ENCODE results near the gene CCDC54.

CCDC54 gene

DNA sequence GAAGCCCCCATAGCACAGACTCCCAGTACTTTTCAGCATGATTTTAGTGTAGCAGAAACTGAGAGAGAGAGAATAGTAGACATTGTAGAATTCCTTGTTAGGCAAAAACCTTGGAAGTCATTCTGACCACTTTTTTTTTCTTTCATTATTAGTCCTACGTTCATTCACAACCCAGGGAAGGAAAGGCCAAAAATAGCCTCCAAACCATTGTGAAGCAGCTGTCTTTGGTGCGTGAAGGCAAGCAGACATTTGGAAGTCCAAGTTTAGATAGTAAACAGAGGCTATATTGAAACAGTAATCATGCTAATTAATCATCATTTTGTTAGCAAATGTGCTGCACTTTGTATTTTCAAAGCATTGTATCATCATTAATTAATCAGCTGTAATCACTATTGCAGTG lies 34.5 kb downstream of the CCDC54 start:
- TF ChIP-seq EZH2 (IDR thresholded peaks at IDR 0.05; ENCODE audit: borderline replicate concordance, low read length) (no peak), CTCF (IDR thresholded peaks at IDR 0.05; ENCODE audit: low read length) (no peak)
- Histone ChIP-seq H3K9me3 (ENCODE audit: low read length) (0 out of 2 replicates have a peak, but pooled peaks cover 5% of the 10 kb centered on the region), H3K27me3 (ENCODE audit: insufficient read depth, low read length) (no peaks in the 10 kb centered on the region), H3K4me2 (ENCODE audit: low read length) (no peak overlapping the region), H3K27ac (ENCODE audit: low read depth, low read length, poor library complexity, severe bottlenecking) (no peak overlapping the region), H3F3A (ENCODE audit: insufficient read depth, low read length) (no peaks in the 10 kb centered on the region), H3K4me3 (ENCODE audit: low read depth, low read length, poor library complexity, severe bottlenecking) (no peak overlapping the region), H3K4me1 (ENCODE audit: insufficient read depth, low read length, severe bottlenecking) (peaks cover 18% of the 10 kb centered on the region), H3K9ac (ENCODE audit: low read length) (no peak overlapping the region), H2AFZ (ENCODE audit: low read length) (no peak overlapping the region), H3K36me3 (ENCODE audit: insufficient read depth, low read length) (no peaks in the 10 kb centered on the region), H4K20me1 (ENCODE audit: insufficient read depth, low read length) (no peaks in the 10 kb centered on the region), H3K9me2 (ENCODE audit: low read depth, low read length) (no peaks in the 10 kb centered on the region), H3K79me2 (ENCODE audit: insufficient read depth, low read length) (no peaks in the 10 kb centered on the region)

DNA sequence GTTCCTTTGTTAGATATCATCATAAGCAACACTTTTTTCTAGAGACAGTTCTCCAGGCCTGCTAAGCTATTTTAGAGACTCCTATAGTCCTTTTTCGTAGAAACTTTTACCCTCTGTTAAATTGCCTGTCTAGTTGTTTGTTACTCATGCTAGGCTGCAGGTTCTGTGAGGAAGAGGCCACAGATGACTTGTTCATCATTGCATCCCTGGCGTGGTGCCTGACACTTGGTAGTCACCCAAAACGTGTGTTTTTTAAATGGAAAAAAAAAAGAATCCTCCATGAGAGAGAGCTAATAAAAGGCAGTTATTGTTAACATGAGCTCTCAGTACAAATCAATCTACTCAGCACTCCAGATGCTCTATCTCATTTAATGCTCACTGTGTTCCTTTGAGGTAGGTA lies 35.1 kb downstream of the CCDC54 start:
- H2AFZ ChIP-seq (ENCODE audit: low read length) = no peak overlapping the region
- H3K79me2 ChIP-seq (ENCODE audit: insufficient read depth, low read length) = no peaks in the 10 kb centered on the region
- no peak overlapping the region for H3K9ac ChIP-seq (ENCODE audit: low read length)
- H3K9me2 ChIP-seq (ENCODE audit: low read depth, low read length) = no peaks in the 10 kb centered on the region
- 0 out of 2 replicates have a peak, but pooled peaks cover 5% of the 10 kb centered on the region for H3K9me3 ChIP-seq (ENCODE audit: low read length)
- no peaks in the 10 kb centered on the region for H3F3A ChIP-seq (ENCODE audit: insufficient read depth, low read length)
- no peak overlapping the region for H3K4me3 ChIP-seq (ENCODE audit: low read depth, low read length, poor library complexity, severe bottlenecking)
- no peak for TF ChIP-seq CTCF (IDR thresholded peaks at IDR 0.05; ENCODE audit: low read length)
- H3K27ac ChIP-seq (ENCODE audit: low read depth, low read length, poor library complexity, severe bottlenecking) = no peak overlapping the region
- peaks cover 24% of the 10 kb centered on the region for H3K4me1 ChIP-seq (ENCODE audit: insufficient read depth, low read length, severe bottlenecking)
- no peaks in the 10 kb centered on the region for H3K36me3 ChIP-seq (ENCODE audit: insufficient read depth, low read length)
- H3K4me2 ChIP-seq (ENCODE audit: low read length) = no peak overlapping the region
- H3K27me3 ChIP-seq (ENCODE audit: insufficient read depth, low read length) = no peaks in the 10 kb centered on the region
- no peaks in the 10 kb centered on the region for H4K20me1 ChIP-seq (ENCODE audit: insufficient read depth, low read length)

DNA sequence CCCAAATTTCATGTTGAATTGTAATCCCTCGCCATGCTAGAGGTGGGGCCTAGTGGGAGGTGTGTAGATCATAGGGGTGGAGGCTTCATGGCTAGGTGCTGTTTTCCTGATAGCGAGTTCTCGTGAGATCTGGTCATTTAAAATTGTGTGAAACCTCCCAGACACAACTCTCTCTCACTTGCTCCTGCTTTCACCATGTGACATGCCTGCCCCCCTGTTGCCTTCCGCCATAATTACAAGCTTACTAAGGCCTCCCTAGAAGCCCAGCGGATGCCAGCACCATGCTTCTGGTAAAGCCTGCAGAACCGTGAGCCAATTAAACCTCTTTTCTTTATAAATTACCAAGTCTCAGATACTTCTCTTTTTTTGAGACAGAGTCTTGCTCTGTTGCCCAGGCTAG lies 36.0 kb downstream of the CCDC54 start:
- H3K27ac ChIP-seq (ENCODE audit: low read depth, low read length, poor library complexity, severe bottlenecking) = no peak overlapping the region

More for the DNA sequence above, 36.0 kb downstream of the CCDC54 start:
- Histone ChIP-seq H3K27me3 (ENCODE audit: insufficient read depth, low read length) (no peaks in the 10 kb centered on the region), H3K4me2 (ENCODE audit: low read length) (no peak overlapping the region), H3K9me2 (ENCODE audit: low read depth, low read length) (no peaks in the 10 kb centered on the region), H3K9ac (ENCODE audit: low read length) (no peak overlapping the region), H3K9me3 (ENCODE audit: low read length) (0 out of 2 replicates have a peak, but pooled peaks cover 5% of the 10 kb centered on the region), H3K79me2 (ENCODE audit: insufficient read depth, low read length) (no peaks in the 10 kb centered on the region), H3F3A (ENCODE audit: insufficient read depth, low read length) (no peaks in the 10 kb centered on the region), H3K4me1 (ENCODE audit: insufficient read depth, low read length, severe bottlenecking) (peaks cover 29% of the 10 kb centered on the region), H3K36me3 (ENCODE audit: insufficient read depth, low read length) (no peaks in the 10 kb centered on the region), H3K4me3 (ENCODE audit: low read depth, low read length, poor library complexity, severe bottlenecking) (no peak overlapping the region), H4K20me1 (ENCODE audit: insufficient read depth, low read length) (no peaks in the 10 kb centered on the region), H2AFZ (ENCODE audit: low read length) (no peak overlapping the region)
- TF ChIP-seq EZH2 (IDR thresholded peaks at IDR 0.05; ENCODE audit: borderline replicate concordance, low read length) (no peak), CTCF (IDR thresholded peaks at IDR 0.05; ENCODE audit: low read length) (no peak)

All from OCI-LY1 (cell line).